SU-DHL-6 (cell line): Measurements from ENCODE around the gene SERPINH1.
A peak's percentile ranks its signal among the peaks of the same experiment; 100 is the strongest.

Experiments
- CTCF ChIP-seq: fragments of 200-600 bp; sonication (generic); IDR thresholded peaks from one replicate; pipeline ENCODE4 v1.5.1; 2017; ENCODE audit warnings: antibody characterized with exemption, mild to moderate bottlenecking, low read length, moderate library complexity; ENCODE audit not compliant: insufficient read depth, poor library complexity, severe bottlenecking
- EZH2phosphoT487 ChIP-seq: fragments of 200-600 bp; sonication (generic), shearing (Covaris generic); conservative IDR thresholded peaks from 2 replicates; pipeline ENCODE4 v1.6.1; 2018; ENCODE audit warnings: mild to moderate bottlenecking, antibody characterized with exemption, low read length, moderate library complexity, mixed read lengths

- TF ChIP-seq CTCF: peak; percentile 62
- no peak for TF ChIP-seq EZH2phosphoT487
These were observed 29.6 kb upstream of the SERPINH1 start for GRCh38 chr11:75532200-75533048.
